ENCODE results near the gene TET3. TPM values are rescaled to one million over a fixed set of nuclear protein-coding genes. Genes with fewer than 3 reads are reported as not detected.

TET3 gene
- total RNA-seq, 2 donors from 2014 or later = 23.5 to 26.3 TPM

DNA sequence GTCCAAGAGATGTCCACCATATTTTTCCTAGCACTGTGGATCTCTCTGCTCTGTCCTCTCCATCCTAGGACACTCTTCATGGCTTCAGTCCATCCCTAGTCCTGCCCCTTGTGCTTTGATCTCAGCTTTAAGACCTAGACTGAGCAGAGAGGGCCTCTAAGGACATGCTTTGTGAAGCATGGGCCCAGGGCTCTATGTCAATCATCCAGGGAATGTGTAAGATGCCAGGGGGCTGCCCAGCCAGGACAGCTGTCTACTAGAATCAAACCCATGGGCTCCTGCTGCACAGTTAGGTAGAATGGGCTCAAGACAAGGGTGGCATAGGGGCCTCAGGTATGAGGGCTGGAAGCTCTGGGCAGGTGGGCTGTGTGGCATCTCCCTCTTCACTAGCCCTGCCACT lies 24.9 kb downstream of the TET3 start:
- peaks cover 16% of the 10 kb centered on the region for H3K36me3 ChIP-seq (ENCODE audit: control insufficient read depth, insufficient read depth, low read length)
- Mint-ChIP-seq H3K27me3 (ENCODE audit: insufficient read depth) (no peaks in the 10 kb centered on the region), H3K36me3 (ENCODE audit: low read depth) (peaks cover 23% of the 10 kb centered on the region), H3K27ac (peak overlapping the region; percentile 78), H3K4me3 (peak overlapping the region; percentile 37), H3K4me1 (peaks cover 57% of the 10 kb centered on the region), H3K9me3 (no peaks in the 10 kb centered on the region)
- no peak for DNase-seq
- peak overlapping the region; percentile 46 for H3K4me3 ChIP-seq (ENCODE audit: low read length)
- H3K9ac ChIP-seq (ENCODE audit: extremely low read depth, low read length, poor library complexity, severe bottlenecking) = peak overlapping the region; percentile 9
- peaks cover 50% of the 10 kb centered on the region for H3K4me1 ChIP-seq (ENCODE audit: control insufficient read depth, insufficient read depth, low read length)
- no peaks in the 10 kb centered on the region for H3K27me3 ChIP-seq (ENCODE audit: control insufficient read depth, insufficient read depth, low read length, poor library complexity, severe bottlenecking)
- TF ChIP-seq, protein P1, sequence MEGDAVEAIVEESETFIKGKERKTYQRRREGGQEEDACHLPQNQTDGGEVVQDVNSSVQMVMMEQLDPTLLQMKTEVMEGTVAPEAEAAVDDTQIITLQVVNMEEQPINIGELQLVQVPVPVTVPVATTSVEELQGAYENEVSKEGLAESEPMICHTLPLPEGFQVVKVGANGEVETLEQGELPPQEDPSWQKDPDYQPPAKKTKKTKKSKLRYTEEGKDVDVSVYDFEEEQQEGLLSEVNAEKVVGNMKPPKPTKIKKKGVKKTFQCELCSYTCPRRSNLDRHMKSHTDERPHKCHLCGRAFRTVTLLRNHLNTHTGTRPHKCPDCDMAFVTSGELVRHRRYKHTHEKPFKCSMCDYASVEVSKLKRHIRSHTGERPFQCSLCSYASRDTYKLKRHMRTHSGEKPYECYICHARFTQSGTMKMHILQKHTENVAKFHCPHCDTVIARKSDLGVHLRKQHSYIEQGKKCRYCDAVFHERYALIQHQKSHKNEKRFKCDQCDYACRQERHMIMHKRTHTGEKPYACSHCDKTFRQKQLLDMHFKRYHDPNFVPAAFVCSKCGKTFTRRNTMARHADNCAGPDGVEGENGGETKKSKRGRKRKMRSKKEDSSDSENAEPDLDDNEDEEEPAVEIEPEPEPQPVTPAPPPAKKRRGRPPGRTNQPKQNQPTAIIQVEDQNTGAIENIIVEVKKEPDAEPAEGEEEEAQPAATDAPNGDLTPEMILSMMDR (conservative IDR thresholded peaks at IDR 0.05) = no peak
- H3K9me3 ChIP-seq (ENCODE audit: control insufficient read depth, low read length) = no peaks in the 10 kb centered on the region
- no peak overlapping the region for H3K27ac ChIP-seq (ENCODE audit: low read depth, low read length)

DNA sequence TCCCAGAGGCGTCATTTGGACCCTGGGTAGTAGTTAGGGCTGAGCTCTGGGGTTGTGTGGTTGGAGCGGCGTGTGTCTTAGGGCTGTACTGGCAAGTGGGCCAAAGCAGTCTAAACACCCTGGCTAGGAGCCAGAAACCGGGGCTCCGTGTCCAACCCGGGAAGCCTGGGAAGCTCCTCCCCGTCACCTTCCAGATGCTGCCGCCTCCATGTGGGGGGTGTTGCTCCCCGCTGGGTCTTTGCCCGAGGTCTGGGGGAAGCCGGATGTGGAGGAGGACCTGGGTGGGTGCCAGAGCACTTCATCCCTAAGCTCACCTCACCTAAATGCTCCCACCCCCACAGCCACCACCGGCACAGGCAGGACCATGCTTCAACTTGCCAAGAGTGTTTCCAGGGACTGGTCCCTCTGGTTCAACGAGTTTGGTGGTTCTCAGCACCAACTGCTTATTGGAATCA lies 25.4 kb downstream of the TET3 start:
- H3K27me3 ChIP-seq (ENCODE audit: control insufficient read depth, insufficient read depth, low read length, poor library complexity, severe bottlenecking) = no peaks in the 10 kb centered on the region
- peaks cover 16% of the 10 kb centered on the region for H3K36me3 ChIP-seq (ENCODE audit: control insufficient read depth, insufficient read depth, low read length)
- no peak for DNase-seq
- H3K27me3 Mint-ChIP-seq (ENCODE audit: insufficient read depth) = no peaks in the 10 kb centered on the region
- H3K9me3 ChIP-seq (ENCODE audit: control insufficient read depth, low read length) = no peaks in the 10 kb centered on the region
- H3K4me3 Mint-ChIP-seq = no peak overlapping the region
- TF ChIP-seq, protein P1 (conservative IDR thresholded peaks at IDR 0.05) = no peak
- peaks cover 44% of the 10 kb centered on the region for H3K4me1 ChIP-seq (ENCODE audit: control insufficient read depth, insufficient read depth, low read length)
- WGBS, 2 experiments (ENCODE audit: insufficient coverage in 1 of 2, insufficient read length in 1 of 2) = 91 to 100% methylated on average over 2 to 13 of the region's 13 CpGs
- peaks cover 20% of the 10 kb centered on the region for H3K36me3 Mint-ChIP-seq (ENCODE audit: low read depth)
- H3K4me3 ChIP-seq (ENCODE audit: low read length) = no peak overlapping the region
- no peak overlapping the region for H3K27ac ChIP-seq (ENCODE audit: low read depth, low read length)
- peak overlapping the region; percentile 77 for H3K27ac Mint-ChIP-seq
- no peaks in the 10 kb centered on the region for H3K9me3 Mint-ChIP-seq
- peaks cover 51% of the 10 kb centered on the region for H3K4me1 Mint-ChIP-seq
- no peak overlapping the region for H3K9ac ChIP-seq (ENCODE audit: extremely low read depth, low read length, poor library complexity, severe bottlenecking)

DNA sequence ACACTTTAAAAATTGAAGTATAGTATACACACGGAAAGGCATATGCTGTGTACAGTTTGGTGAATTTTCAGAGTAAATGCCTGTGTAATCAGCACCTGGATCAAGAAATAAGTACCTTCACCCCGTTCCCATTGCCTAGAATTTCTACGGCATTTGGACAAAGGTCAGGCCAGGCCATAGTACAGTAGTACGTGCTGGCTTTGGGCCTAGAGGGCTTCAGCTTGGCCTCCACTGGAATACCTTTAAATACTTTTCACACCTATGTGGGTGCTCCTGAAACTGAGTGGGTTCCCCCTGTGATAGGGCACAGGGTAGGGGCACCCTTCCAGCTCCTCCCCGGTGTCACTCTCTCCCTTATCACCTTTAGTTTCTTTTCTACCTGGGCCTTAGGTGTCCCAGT lies 26.5 kb downstream of the TET3 start:
- WGBS, 2 experiments (ENCODE audit: insufficient coverage in 1 of 2, insufficient read length in 1 of 2) = 96 to 100% methylated on average over 1 to 5 of the region's 5 CpGs

More for the DNA sequence above, 26.5 kb downstream of the TET3 start:
- H3K9me3 ChIP-seq (ENCODE audit: control insufficient read depth, low read length) = no peaks in the 10 kb centered on the region
- Mint-ChIP-seq H3K27me3 (ENCODE audit: insufficient read depth) (no peaks in the 10 kb centered on the region), H3K27ac (no peak overlapping the region), H3K4me1 (peaks cover 43% of the 10 kb centered on the region), H3K4me3 (no peak overlapping the region), H3K9me3 (no peaks in the 10 kb centered on the region), H3K36me3 (ENCODE audit: low read depth) (peaks cover 17% of the 10 kb centered on the region)
- TF ChIP-seq, protein P1 (conservative IDR thresholded peaks at IDR 0.05) = no peak
- H3K9ac ChIP-seq (ENCODE audit: extremely low read depth, low read length, poor library complexity, severe bottlenecking) = no peak overlapping the region
- no peak overlapping the region for H3K27ac ChIP-seq (ENCODE audit: low read depth, low read length)
- no peak overlapping the region for H3K4me3 ChIP-seq (ENCODE audit: low read length)
- no peaks in the 10 kb centered on the region for H3K27me3 ChIP-seq (ENCODE audit: control insufficient read depth, insufficient read depth, low read length, poor library complexity, severe bottlenecking)
- H3K36me3 ChIP-seq (ENCODE audit: control insufficient read depth, insufficient read depth, low read length) = peaks cover 16% of the 10 kb centered on the region
- H3K4me1 ChIP-seq (ENCODE audit: control insufficient read depth, insufficient read depth, low read length) = peaks cover 34% of the 10 kb centered on the region
- no peak for DNase-seq
